Measurements from ENCODE around the gene ZGRF1.
"Not testable (repeated sequence)": the region's sequence is repeated elsewhere in the genome, so short reads cannot be mapped to it uniquely, and the experiment has no call there.

ZGRF1 gene

GRCh38 chr4:112554271-112554670, 82.4 kb downstream of the ZGRF1 start:
- DNase-seq = not testable (repeated sequence)

GRCh38 chr4:112552668-112553067, 84.0 kb downstream of the ZGRF1 start:
- no peak for DNase-seq

- DNase-seq = no peak
These were observed 86.0 kb downstream of the ZGRF1 start for GRCh38 chr4:112550728-112551127.

- DNase-seq = no peak
These were observed 90.2 kb downstream of the ZGRF1 start for GRCh38 chr4:112546476-112546875.

- no peak for DNase-seq
These were observed 91.4 kb downstream of the ZGRF1 start for GRCh38 chr4:112545346-112545745.

GRCh38 chr4:112540695-112541094, 96.0 kb downstream of the ZGRF1 start:
- no peak for DNase-seq

GRCh38 chr4:112536123-112536522, 100.6 kb downstream of the ZGRF1 start:
- no peak for DNase-seq

- no peak for DNase-seq
These were observed 104.4 kb downstream of the ZGRF1 start for GRCh38 chr4:112532267-112532666.

- no peak for DNase-seq
These were observed 105.6 kb downstream of the ZGRF1 start for GRCh38 chr4:112531146-112531545.

GRCh38 chr4:112526061-112526460, 110.6 kb downstream of the ZGRF1 start:
- no peak for DNase-seq

- peak; percentile 19 to 39 for DNase-seq
These were observed 112.8 kb downstream of the ZGRF1 start for GRCh38 chr4:112523764-112524505.

GRCh38 chr4:112523008-112523721, 113.5 kb downstream of the ZGRF1 start:
- DNase-seq = no peak

- not testable (repeated sequence) for DNase-seq
These were observed 114.3 kb downstream of the ZGRF1 start for GRCh38 chr4:112522431-112522830.

- DNase-seq = no peak
These were observed 115.3 kb downstream of the ZGRF1 start for GRCh38 chr4:112521123-112522023.

GRCh38 chr4:112520598-112521122, 116.0 kb downstream of the ZGRF1 start:
- DNase-seq = no peak

- peak in 1 of 2 experiments; percentile 12 for DNase-seq
These were observed 116.8 kb downstream of the ZGRF1 start for GRCh38 chr4:112519689-112520597.

GRCh38 chr4:112518675-112519074, 118.0 kb downstream of the ZGRF1 start:
- no peak for DNase-seq

- no peak for DNase-seq
These were observed 118.8 kb downstream of the ZGRF1 start for GRCh38 chr4:112517911-112518310.

- DNase-seq = no peak
These were observed 119.6 kb downstream of the ZGRF1 start for GRCh38 chr4:112517067-112517634.

- no peak for DNase-seq
These were observed 120.1 kb downstream of the ZGRF1 start for GRCh38 chr4:112516471-112517066.

GRCh38 chr4:112516066-112516470, 120.6 kb downstream of the ZGRF1 start, which contains the start of gene NEUROG2:
Gene NEUROG2, minus strand, starts transcription at chr4:112516180. Its CDS starts 705 bp downstream, at chr4:112515475.
- no peak for DNase-seq

All from NCI-H187 (cell line).